Panc1 (cell line): ENCODE data around the gene MYO3B.

Source experiments
- POLR2AphosphoS5 ChIP-seq: IDR thresholded peaks from 2 replicates; pipeline ENCODE4 v1.6.1; 2012; ENCODE audit warnings: mild to moderate bottlenecking, low read depth, low read length, moderate library complexity
- REST ChIP-seq, 2 experiments: IDR thresholded peaks; 2 replicates each; pipeline ENCODE4 v1.6.1; 2011 to 2012; ENCODE audit warnings: low read depth in 2 of 2, control low read depth in 1 of 2, low read length in 1 of 2, mild to moderate bottlenecking in 1 of 2, moderate library complexity in 1 of 2; ENCODE audit not compliant: insufficient read depth in 1 of 2
- SIN3A ChIP-seq: IDR thresholded peaks from 2 replicates; pipeline ENCODE4 v1.6.1; 2012; ENCODE audit warnings: low read depth, mild to moderate bottlenecking, low read length, moderate library complexity, borderline replicate concordance; ENCODE audit not compliant: insufficient read depth
- TF ChIP-seq, protein P1 (sequence below): fragments of 450-650 bp; IDR thresholded peaks from 2 replicates; pipeline ENCODE4 v1.5.1; 2017; ENCODE audit warnings: mild to moderate bottlenecking

DNA sequence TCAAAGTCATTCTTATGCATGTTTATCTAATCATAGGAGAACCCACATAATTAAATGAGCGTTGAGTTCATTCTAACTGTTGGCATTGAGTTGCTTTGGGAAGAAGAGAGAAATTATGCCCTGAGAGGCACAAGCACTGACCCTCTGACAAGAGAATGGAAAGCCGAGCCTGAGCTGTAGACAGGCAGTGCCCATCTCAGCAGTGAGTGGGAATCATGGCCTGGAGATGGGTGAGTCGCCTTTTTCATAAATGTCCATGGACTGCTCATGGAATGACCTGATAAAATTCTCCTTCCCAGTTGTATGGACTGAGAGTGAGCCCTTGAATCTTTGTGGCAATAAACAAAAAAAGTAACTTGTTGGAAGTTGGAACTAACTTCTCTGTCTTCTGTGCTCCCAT is 21.4 kb upstream of the MYO3B start:
- TF ChIP-seq, protein P1, sequence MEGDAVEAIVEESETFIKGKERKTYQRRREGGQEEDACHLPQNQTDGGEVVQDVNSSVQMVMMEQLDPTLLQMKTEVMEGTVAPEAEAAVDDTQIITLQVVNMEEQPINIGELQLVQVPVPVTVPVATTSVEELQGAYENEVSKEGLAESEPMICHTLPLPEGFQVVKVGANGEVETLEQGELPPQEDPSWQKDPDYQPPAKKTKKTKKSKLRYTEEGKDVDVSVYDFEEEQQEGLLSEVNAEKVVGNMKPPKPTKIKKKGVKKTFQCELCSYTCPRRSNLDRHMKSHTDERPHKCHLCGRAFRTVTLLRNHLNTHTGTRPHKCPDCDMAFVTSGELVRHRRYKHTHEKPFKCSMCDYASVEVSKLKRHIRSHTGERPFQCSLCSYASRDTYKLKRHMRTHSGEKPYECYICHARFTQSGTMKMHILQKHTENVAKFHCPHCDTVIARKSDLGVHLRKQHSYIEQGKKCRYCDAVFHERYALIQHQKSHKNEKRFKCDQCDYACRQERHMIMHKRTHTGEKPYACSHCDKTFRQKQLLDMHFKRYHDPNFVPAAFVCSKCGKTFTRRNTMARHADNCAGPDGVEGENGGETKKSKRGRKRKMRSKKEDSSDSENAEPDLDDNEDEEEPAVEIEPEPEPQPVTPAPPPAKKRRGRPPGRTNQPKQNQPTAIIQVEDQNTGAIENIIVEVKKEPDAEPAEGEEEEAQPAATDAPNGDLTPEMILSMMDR = no peak
- TF ChIP-seq REST (IDR thresholded peaks at IDR 0.05; ENCODE audit: insufficient read depth in 1 of 2, low read depth in 2 of 2, low read length in 1 of 2) (no peak), POLR2AphosphoS5 (no peak), SIN3A (no peak)
